Measurements from ENCODE around the gene PHTF1. TPM values are rescaled to one million over a fixed set of nuclear protein-coding genes. Genes with fewer than 3 reads are reported as not detected.

Gene PHTF1
- total RNA-seq, 2 donors from 2014 or later: 14.7 to 17.9 TPM

- Mint-ChIP-seq H3K4me3 (no peak overlapping the region), H3K27ac (no peak overlapping the region), H3K27me3 (no peaks in the 10 kb centered on the region), H3K36me3 (ENCODE audit: low read depth) (peaks cover 14% of the 10 kb centered on the region), H3K4me1 (peaks cover 2% of the 10 kb centered on the region)
- ATAC-seq: no peak
- no peaks in the 10 kb centered on the region for H3K9me3 ChIP-seq (ENCODE audit: control insufficient read depth, low read length, poor library complexity, severe bottlenecking)
- DNase-seq: no peak
These were observed 95.9 kb downstream of the PHTF1 start for GRCh38 chr1:113663165-113663951.

GRCh38 chr1:113662101-113662500 is 97.2 kb downstream of the PHTF1 start:
- Mint-ChIP-seq H3K4me1 (peaks cover 2% of the 10 kb centered on the region), H3K4me3 (no peak overlapping the region), H3K27ac (no peak overlapping the region), H3K36me3 (ENCODE audit: low read depth) (peaks cover 11% of the 10 kb centered on the region), H3K27me3 (no peaks in the 10 kb centered on the region)
- DNase-seq: no peak
- H3K9me3 ChIP-seq (ENCODE audit: control insufficient read depth, low read length, poor library complexity, severe bottlenecking): no peaks in the 10 kb centered on the region
- ATAC-seq: no peak

- Mint-ChIP-seq H3K27ac (no peak overlapping the region), H3K4me3 (no peak overlapping the region), H3K4me1 (peaks cover 2% of the 10 kb centered on the region), H3K27me3 (no peaks in the 10 kb centered on the region), H3K36me3 (ENCODE audit: low read depth) (peaks cover 7% of the 10 kb centered on the region)
- ATAC-seq: no peak
- no peaks in the 10 kb centered on the region for H3K9me3 ChIP-seq (ENCODE audit: control insufficient read depth, low read length, poor library complexity, severe bottlenecking)
- no peak for DNase-seq
These were observed 99.2 kb downstream of the PHTF1 start for GRCh38 chr1:113660088-113660487.

- H3K36me3 Mint-ChIP-seq (ENCODE audit: low read depth): peaks cover 7% of the 10 kb centered on the region
These were observed 99.7 kb downstream of the PHTF1 start for GRCh38 chr1:113659556-113659955.

GRCh38 chr1:113659035-113659434 is 100.3 kb downstream of the PHTF1 start:
- H3K27ac Mint-ChIP-seq: no peak overlapping the region
- H3K36me3 Mint-ChIP-seq (ENCODE audit: low read depth): peaks cover 7% of the 10 kb centered on the region
- no peaks in the 10 kb centered on the region for H3K9me3 ChIP-seq (ENCODE audit: control insufficient read depth, low read length, poor library complexity, severe bottlenecking)
- no peak overlapping the region for H3K4me3 Mint-ChIP-seq
- H3K4me1 Mint-ChIP-seq: peaks cover 2% of the 10 kb centered on the region
- H3K27me3 Mint-ChIP-seq: no peaks in the 10 kb centered on the region
- DNase-seq (no peak), ATAC-seq (no peak)

More at GRCh38 chr1:113659556-113659955, 99.7 kb downstream of the PHTF1 start:
- peaks cover 2% of the 10 kb centered on the region for H3K4me1 Mint-ChIP-seq
- no peaks in the 10 kb centered on the region for H3K9me3 ChIP-seq (ENCODE audit: control insufficient read depth, low read length, poor library complexity, severe bottlenecking)
- ATAC-seq (no peak), DNase-seq (no peak)
- H3K27ac Mint-ChIP-seq: no peak overlapping the region
- no peaks in the 10 kb centered on the region for H3K27me3 Mint-ChIP-seq
- H3K4me3 Mint-ChIP-seq: no peak overlapping the region

GRCh38 chr1:113657556-113658063 is 101.7 kb downstream of the PHTF1 start:
- H3K4me3 Mint-ChIP-seq: no peak overlapping the region
- H3K36me3 Mint-ChIP-seq (ENCODE audit: low read depth): peaks cover 7% of the 10 kb centered on the region
- H3K27ac Mint-ChIP-seq: no peak overlapping the region
- H3K27me3 Mint-ChIP-seq: no peaks in the 10 kb centered on the region
- H3K4me1 Mint-ChIP-seq: peaks cover 2% of the 10 kb centered on the region
- no peaks in the 10 kb centered on the region for H3K9me3 ChIP-seq (ENCODE audit: control insufficient read depth, low read length, poor library complexity, severe bottlenecking)
- DNase-seq: no peak
- no peak for ATAC-seq

- H3K4me1 Mint-ChIP-seq: peaks cover 2% of the 10 kb centered on the region
- peaks cover 7% of the 10 kb centered on the region for H3K36me3 Mint-ChIP-seq (ENCODE audit: low read depth)
- no peak overlapping the region for H3K27ac Mint-ChIP-seq
- ATAC-seq: no peak
- no peak overlapping the region for H3K4me3 Mint-ChIP-seq
- no peaks in the 10 kb centered on the region for H3K27me3 Mint-ChIP-seq
- no peak for DNase-seq
- no peaks in the 10 kb centered on the region for H3K9me3 ChIP-seq (ENCODE audit: control insufficient read depth, low read length, poor library complexity, severe bottlenecking)
These were observed 102.2 kb downstream of the PHTF1 start for GRCh38 chr1:113657126-113657525.

GRCh38 chr1:113654883-113655282 is 104.4 kb downstream of the PHTF1 start:
- no peak for ATAC-seq
- H3K27me3 Mint-ChIP-seq: no peaks in the 10 kb centered on the region
- no peak for DNase-seq

GRCh38 chr1:113653741-113654140 is 105.5 kb downstream of the PHTF1 start:
- Mint-ChIP-seq H3K36me3 (ENCODE audit: low read depth) (no peaks in the 10 kb centered on the region), H3K4me3 (no peak overlapping the region), H3K27me3 (no peaks in the 10 kb centered on the region), H3K27ac (no peak overlapping the region), H3K4me1 (no peaks in the 10 kb centered on the region)
- no peak for DNase-seq
- H3K9me3 ChIP-seq (ENCODE audit: control insufficient read depth, low read length, poor library complexity, severe bottlenecking): no peaks in the 10 kb centered on the region
- no peak for ATAC-seq

More at GRCh38 chr1:113654883-113655282, 104.4 kb downstream of the PHTF1 start:
- peaks cover 2% of the 10 kb centered on the region for H3K36me3 Mint-ChIP-seq (ENCODE audit: low read depth)
- no peaks in the 10 kb centered on the region for H3K9me3 ChIP-seq (ENCODE audit: control insufficient read depth, low read length, poor library complexity, severe bottlenecking)
- H3K27ac Mint-ChIP-seq: no peak overlapping the region
- no peak overlapping the region for H3K4me3 Mint-ChIP-seq
- H3K4me1 Mint-ChIP-seq: no peaks in the 10 kb centered on the region

- no peaks in the 10 kb centered on the region for H3K9me3 ChIP-seq (ENCODE audit: control insufficient read depth, low read length, poor library complexity, severe bottlenecking)
- DNase-seq: no peak
- no peak overlapping the region for H3K4me3 Mint-ChIP-seq
- no peak for ATAC-seq
- H3K27ac Mint-ChIP-seq: no peak overlapping the region
- H3K27me3 Mint-ChIP-seq: no peaks in the 10 kb centered on the region
- no peaks in the 10 kb centered on the region for H3K4me1 Mint-ChIP-seq
- no peaks in the 10 kb centered on the region for H3K36me3 Mint-ChIP-seq (ENCODE audit: low read depth)
These were observed 106.5 kb downstream of the PHTF1 start for GRCh38 chr1:113652771-113653170.

GRCh38 chr1:113648478-113648877 is 110.8 kb downstream of the PHTF1 start:
- Mint-ChIP-seq H3K27me3 (no peaks in the 10 kb centered on the region), H3K4me3 (no peak overlapping the region), H3K4me1 (no peaks in the 10 kb centered on the region), H3K36me3 (ENCODE audit: low read depth) (peaks cover 5% of the 10 kb centered on the region), H3K27ac (no peak overlapping the region)
- DNase-seq: no peak
- ATAC-seq: no peak
- no peaks in the 10 kb centered on the region for H3K9me3 ChIP-seq (ENCODE audit: control insufficient read depth, low read length, poor library complexity, severe bottlenecking)

- H3K4me3 Mint-ChIP-seq: no peak overlapping the region
- H3K36me3 Mint-ChIP-seq (ENCODE audit: low read depth): peaks cover 5% of the 10 kb centered on the region
- ATAC-seq: no peak
- no peak overlapping the region for H3K27ac Mint-ChIP-seq
- no peak for DNase-seq
- H3K27me3 Mint-ChIP-seq: no peaks in the 10 kb centered on the region
- no peaks in the 10 kb centered on the region for H3K4me1 Mint-ChIP-seq
- H3K9me3 ChIP-seq (ENCODE audit: control insufficient read depth, low read length, poor library complexity, severe bottlenecking): no peaks in the 10 kb centered on the region
These were observed 112.1 kb downstream of the PHTF1 start for GRCh38 chr1:113647164-113647563.
